ENCODE data around the gene KCNJ12.
"Not testable (repeated sequence)": the region's sequence is repeated elsewhere in the genome, so short reads cannot be mapped to it uniquely, and the experiment has no call there.

DNA sequence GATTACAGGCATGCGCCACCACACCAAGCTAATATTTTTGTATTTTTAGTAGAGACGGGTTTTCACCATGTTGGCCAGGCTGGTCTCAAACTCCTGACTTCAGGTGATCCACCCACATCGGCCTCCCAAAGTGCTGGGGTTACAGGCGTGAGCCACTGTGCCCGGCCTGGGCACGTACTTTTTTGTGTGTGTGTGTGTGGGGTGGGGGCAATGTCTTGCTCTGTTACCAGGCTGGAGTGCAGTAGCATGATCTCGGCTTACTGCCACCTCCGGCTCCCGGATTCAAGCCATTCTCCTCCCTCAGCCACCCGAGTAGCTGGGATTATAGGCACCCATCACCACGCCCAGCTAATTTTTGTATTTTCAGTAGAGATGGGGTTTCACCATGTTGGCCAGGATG lies 36.6 kb upstream of the KCNJ12 start:
- TF ChIP-seq, protein P1, sequence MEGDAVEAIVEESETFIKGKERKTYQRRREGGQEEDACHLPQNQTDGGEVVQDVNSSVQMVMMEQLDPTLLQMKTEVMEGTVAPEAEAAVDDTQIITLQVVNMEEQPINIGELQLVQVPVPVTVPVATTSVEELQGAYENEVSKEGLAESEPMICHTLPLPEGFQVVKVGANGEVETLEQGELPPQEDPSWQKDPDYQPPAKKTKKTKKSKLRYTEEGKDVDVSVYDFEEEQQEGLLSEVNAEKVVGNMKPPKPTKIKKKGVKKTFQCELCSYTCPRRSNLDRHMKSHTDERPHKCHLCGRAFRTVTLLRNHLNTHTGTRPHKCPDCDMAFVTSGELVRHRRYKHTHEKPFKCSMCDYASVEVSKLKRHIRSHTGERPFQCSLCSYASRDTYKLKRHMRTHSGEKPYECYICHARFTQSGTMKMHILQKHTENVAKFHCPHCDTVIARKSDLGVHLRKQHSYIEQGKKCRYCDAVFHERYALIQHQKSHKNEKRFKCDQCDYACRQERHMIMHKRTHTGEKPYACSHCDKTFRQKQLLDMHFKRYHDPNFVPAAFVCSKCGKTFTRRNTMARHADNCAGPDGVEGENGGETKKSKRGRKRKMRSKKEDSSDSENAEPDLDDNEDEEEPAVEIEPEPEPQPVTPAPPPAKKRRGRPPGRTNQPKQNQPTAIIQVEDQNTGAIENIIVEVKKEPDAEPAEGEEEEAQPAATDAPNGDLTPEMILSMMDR (IDR thresholded peaks at IDR 0.05): not testable (repeated sequence)
- not testable (repeated sequence) for TF ChIP-seq EZH2, EZH2phosphoT487 (IDR thresholded peaks at IDR 0.05)
